Measurements from ENCODE around the gene PDK2.

Gene PDK2

DNA sequence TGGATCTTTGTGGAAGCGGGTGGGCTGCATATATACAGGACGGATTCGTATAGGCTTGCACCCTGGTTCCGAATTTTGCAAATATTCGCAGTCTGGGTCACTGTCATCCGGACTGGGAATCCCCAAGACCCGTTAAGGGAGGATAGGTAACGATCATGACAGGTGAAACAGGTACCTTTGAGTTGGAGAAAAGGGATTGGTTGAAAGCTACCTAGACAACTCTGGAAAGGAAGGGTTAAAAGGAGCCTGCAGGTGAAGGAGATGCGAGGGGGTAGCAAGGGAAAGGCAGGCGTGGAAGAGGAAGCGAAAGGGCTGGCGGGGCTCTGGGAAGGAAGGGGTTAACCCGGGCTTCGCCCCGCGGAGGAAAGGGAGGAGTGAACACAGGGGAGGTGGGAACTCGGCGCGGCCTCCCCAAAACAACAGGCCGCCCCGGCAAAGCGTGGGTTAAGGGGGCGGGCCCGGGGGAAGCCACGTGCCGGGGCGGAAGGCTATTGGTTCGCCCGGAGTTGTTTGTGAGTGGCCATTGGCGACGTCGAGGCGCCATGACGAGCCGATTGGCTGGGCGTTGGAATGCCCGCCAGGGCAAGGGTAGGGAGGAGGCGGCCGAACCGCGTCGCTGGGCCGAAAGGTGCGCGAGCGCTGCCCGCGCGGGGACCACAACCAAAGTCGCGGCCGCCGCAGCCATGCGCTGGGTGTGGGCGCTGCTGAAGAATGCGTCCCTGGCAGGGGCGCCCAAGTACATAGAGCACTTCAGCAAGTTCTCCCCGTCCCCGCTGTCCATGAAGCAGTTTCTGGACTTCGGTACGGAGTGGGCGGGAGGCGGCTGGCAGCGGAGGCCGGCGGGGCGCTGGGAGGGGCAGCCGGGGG, at the start of gene PDK2:
Gene PDK2 (plus strand): TSS at position 599 of the 867 bp plus-strand sequence. CDS start 85 bp downstream, at position 684.
- peak; percentile 67 to 99 (median 95) for DNase-seq

- no peak for DNase-seq
Observed at GRCh38 chr17:50046179-50046578, 49.0 kb upstream of the PDK2 start.

DNA sequence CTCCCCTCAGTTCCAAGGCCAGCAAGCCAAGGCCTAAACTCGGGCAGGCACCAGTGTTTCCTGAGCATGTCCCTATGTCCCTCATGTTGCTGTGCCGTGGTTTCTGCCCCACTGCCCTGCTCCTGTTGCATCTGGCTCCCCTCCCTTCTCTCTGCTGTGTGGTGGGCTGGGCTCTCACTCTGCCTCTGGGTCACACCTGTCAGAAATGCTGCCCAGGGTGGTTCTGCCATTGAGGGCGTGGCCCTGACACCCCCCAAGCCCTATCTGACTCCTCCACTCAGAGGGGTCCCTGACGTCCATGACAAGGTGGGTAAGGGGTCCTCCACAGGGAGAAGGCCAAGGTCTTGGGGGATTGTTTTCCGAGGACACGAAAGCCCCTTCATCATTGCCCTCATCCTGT, 48.5 kb upstream of the PDK2 start:
- DNase-seq = no peak

GRCh38 chr17:50047083-50047482, 48.1 kb upstream of the PDK2 start:
- DNase-seq = no peak

DNA sequence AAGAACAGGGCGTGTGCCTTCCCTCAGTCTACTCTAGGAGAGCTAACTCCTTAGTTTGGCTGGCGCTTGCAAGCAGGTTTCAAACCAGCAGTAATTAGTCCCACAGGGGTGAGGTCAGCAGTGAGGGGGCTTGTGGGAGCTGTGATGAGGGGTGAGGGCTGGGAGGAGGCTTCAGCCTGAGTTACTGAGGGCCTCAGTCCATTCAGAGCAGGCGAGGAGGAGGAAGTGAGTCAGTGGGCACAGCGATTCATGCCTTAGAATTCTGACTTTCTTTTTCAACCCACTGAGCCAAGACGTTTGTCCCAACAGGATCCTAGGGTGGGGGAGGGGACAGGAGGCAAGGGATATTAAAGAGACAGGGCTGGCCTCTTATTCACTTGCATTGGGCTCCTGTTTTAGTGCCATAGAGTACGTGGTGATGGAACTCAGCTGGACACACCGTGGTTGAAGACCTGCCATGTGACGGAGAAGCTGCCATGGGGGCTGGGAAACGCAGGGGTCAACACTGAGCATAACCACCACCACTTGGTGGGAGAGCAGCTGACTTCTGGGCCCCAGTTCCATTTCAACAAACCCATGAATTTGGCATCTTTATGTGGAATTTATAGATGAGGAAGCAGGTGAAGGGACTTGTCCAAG, 47.5 kb upstream of the PDK2 start:
- no peak for DNase-seq

GRCh38 chr17:50048146-50048720, 46.9 kb upstream of the PDK2 start:
- no peak for DNase-seq

- DNase-seq = no peak
Observed at GRCh38 chr17:50048988-50049387, 46.2 kb upstream of the PDK2 start.

- DNase-seq = no peak
Observed at GRCh38 chr17:50049636-50050035, 45.5 kb upstream of the PDK2 start.

DNA sequence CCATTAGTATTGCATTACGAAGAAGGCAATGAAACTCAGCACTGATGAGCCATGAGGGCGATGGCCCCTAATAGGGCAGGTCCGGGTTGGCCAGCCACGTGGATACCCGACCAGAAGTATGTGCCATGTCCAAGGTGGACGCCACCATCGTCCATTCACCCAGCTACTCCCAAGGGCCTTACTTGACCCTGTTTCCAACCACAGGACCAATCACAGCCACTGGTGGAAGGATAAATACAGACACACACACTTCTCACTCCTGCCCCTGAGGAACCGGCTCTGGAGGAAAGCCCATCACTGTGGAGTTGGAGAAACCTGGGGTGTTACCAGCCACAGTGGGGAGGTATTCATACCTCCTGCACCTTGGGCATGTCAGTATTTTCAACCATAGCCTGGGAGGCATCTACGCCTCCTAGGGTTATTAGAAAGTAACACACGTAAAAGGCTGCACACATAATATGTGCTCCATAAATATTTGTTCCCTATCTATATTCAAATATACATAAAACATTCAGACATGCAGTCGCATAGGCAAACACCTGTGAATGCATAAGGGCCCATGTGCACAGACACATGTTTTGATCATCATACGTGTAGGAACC, 44.6 kb upstream of the PDK2 start:
- DNase-seq = no peak

DNA sequence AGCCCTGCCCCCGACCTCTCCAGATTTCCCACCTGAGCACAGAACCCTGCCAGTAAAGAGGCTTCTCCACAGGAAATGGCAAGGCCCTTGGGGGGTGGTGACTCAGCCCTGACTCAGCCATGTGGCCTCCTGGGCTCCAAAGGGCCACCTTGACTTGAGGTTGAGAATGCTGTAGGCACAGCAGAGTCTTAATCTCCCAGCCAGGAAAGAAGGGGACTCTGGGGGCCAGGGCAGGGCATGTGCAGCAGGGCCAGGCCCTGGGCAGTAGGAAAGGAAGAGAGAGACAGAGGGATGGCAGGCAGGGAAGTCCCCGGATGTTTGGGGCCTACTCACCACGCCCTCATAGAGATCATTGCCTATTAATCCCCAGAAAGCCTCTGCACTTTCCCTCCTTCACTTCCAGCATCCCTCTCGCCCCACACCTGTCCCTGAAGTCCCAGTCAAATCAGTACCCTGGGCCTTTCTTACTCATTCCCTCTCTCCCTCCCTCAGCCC, 44.0 kb upstream of the PDK2 start:
- no peak for DNase-seq

DNA sequence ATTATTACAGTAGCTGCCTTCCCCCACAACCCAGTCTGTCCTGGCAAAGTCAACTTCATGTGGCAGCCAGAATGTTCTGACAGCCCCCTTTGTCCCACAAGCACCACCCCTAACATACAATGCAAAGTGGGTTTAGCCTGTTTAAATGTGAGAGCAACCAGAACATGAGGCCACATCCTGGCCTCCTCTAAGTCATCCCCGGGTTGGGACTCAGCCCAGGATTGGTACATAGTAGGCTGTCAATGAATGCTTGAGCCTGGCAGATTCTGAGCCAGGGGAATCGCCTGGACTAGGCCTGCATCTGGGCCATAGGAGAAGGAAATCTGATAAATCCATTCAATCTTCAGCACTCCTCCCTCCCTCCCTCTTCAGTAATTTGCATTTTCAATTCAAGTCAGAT, 43.5 kb upstream of the PDK2 start:
- DNase-seq = no peak

DNA sequence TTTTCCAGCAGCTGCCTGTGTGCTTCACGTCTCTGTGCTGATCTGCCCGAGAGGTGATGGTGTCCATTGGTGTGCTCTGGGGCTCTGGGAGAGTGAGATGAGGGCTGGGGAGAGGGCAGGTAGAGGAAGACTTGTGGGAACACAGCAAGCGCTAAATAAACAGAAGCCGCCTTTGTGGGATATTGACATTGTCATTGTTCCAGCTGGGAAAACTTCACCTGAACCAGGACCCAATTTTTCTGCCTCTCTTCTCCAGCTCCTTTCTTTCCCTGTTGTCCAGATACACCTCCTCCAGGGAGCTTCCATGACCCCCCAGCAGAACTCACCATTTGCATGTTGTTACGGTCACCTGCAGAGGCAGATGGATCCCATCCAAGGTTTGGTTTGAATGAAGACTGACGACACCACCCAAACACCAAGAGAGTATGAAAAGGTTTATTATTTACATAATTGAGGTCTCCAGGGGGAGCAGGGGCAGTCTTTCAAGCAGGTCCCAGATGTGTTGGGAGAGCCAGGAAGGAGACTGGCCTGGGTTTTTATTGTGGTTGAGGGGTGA, 42.8 kb upstream of the PDK2 start:
- no peak for DNase-seq

GRCh38 chr17:50052822-50053653, 42.1 kb upstream of the PDK2 start:
- DNase-seq = no peak

- DNase-seq = no peak
Observed at GRCh38 chr17:50053654-50053960, 41.5 kb upstream of the PDK2 start.

- peak in 20 of 58 donors; percentile 8 to 56 (median 30) for DNase-seq
Observed at GRCh38 chr17:50055055-50055425, 40.1 kb upstream of the PDK2 start.

GRCh38 chr17:50055426-50056216, 39.5 kb upstream of the PDK2 start, which contains the start of gene ITGA3:
Gene ITGA3, plus strand, starts transcription at chr17:50056110. Its CDS starts 330 bp downstream, at chr17:50056440.
- DNase-seq = peak in 54 of 58 donors; percentile 17 to 89 (median 58)

DNA sequence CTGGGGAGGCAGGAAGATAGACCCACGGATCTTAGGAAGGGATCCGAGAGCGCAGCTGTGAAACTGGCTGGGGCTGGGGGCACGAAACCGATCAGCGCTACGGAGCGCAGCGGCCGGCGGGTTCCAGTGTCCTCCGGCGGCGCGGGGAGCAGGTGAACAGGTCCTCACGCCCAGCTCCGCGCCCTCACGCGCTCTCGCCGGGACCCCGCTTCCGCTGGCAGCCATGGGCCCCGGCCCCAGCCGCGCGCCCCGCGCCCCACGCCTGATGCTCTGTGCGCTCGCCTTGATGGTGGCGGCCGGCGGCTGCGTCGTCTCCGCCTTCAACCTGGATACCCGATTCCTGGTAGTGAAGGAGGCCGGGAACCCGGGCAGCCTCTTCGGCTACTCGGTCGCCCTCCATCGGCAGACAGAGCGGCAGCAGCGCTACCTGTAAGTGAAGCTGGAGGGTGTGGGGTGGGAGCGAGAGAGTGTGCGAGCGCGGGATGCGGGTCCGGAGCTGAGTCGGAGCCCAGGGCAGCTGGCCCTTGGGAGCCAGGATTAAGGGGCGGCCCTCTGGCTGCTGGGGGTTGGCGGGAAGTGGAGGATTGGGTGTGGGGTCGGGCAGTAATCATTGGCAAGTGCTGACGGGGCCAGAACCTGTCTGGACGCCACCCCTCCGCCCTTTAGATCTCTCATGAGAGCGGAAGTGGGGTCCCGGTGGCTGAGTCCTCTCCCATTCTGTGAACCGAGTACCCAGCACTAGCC, 38.8 kb upstream of the PDK2 start:
- peak in 43 of 58 donors; percentile 9 to 68 (median 37) for DNase-seq

- DNase-seq = peak in 1 of 58 donors; percentile 6
Observed at GRCh38 chr17:50056961-50057330, 38.2 kb upstream of the PDK2 start.

GRCh38 chr17:50057521-50057991, 37.6 kb upstream of the PDK2 start:
- DNase-seq = no peak

Measured in anterior cingulate cortex (tissue), 58 donors.